HG02623 (cell line): Measurements from ENCODE around the gene TMEM120A.
"Not testable (repeated sequence)": the region's sequence is repeated elsewhere in the genome, so short reads cannot be mapped to it uniquely, and the experiment has no call there.

ENCODE experiments used
- ATAC-seq: cut with Tn5 transposase; IDR thresholded peaks from one replicate; pipeline ENCODE4 v1.9.1; 2021; ENCODE audit warnings: moderate library complexity; ENCODE audit not compliant: unreplicated experiment

Gene TMEM120A

DNA sequence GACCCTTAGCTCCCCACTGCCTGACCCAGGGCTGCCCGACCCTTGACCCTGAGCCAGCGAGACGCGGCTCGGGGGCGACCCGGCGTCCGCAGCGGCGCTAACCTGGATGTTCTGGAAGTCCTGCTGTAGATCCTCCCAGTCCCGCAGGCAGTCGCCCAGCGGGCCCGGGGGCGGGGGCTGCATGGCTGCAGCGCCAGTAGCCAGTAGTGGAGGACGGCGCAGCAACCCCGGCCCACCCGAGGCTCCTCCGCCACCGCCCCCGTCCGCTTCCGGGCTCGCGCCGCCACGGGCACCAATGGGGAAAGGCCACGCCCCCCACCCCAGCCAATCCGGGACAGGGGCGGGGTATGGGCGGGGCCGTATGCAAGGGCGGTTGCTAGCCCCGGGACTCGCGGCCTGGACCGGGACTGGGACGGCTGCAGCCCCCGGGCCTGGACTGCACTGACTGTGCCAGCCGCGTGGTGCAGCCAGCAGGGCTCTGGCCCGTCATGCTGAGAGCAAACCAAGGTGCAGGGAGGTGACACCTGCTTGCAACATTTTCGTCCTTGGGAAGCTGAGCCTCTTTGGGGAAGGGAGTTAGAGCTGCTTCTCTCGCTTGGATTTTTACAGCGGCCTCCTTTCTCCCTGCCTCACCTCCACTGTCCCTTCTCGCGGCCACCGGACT is at the start of gene TMEM120A:
Gene TMEM120A, minus strand, starts transcription at position 208 of the 664 bp plus-strand sequence. Its CDS starts 25 bp downstream, at position 183.
- ATAC-seq = peak; percentile 96

GRCh38 chr7:76040126-76040525 is 45.7 kb upstream of the TMEM120A start:
- no peak for ATAC-seq

- ATAC-seq = no peak
Measured at GRCh38 chr7:76037310-76037709, 42.9 kb upstream of the TMEM120A start.

- ATAC-seq = no peak
Measured at GRCh38 chr7:76031964-76032363, 37.6 kb upstream of the TMEM120A start.

DNA sequence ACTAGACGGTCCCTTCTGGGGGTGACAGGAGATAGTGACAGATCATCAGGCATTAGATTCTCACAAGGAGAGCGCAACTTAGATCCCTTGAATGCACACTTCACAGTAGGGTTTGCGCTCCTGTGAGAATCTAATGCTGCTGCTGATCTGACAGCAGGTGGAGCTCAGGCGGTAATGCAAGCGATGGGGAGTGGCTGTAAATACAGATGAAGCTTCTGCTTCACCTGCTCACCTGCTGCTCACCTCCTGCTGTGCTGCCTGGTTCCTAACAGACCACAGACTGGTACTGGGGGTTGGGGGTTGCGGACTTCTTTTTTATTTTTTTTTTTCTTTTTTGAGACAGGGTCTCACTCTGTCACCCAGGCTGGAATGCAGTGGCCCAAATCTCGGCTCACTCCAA is 35.3 kb upstream of the TMEM120A start:
- not testable (repeated sequence) for ATAC-seq

DNA sequence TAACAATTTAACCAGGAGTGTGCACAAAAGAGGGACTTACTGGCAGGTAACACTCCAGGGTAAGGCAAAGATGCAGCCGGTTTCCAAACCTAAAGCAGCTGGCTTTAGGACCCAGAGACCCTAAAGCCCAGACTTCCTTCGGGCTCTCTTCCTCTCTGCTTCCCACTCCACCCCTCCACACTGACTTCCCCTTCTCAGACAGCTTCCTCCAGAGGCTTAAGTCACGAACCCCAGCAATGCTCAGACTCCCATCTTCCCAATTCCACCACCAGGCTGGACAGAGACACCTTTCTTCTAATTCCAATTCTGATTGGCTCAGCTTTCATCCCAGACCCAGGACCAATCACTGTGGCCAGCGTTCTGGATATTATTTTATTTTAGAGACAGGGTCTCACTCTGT is 28.6 kb upstream of the TMEM120A start:
- ATAC-seq = no peak

DNA sequence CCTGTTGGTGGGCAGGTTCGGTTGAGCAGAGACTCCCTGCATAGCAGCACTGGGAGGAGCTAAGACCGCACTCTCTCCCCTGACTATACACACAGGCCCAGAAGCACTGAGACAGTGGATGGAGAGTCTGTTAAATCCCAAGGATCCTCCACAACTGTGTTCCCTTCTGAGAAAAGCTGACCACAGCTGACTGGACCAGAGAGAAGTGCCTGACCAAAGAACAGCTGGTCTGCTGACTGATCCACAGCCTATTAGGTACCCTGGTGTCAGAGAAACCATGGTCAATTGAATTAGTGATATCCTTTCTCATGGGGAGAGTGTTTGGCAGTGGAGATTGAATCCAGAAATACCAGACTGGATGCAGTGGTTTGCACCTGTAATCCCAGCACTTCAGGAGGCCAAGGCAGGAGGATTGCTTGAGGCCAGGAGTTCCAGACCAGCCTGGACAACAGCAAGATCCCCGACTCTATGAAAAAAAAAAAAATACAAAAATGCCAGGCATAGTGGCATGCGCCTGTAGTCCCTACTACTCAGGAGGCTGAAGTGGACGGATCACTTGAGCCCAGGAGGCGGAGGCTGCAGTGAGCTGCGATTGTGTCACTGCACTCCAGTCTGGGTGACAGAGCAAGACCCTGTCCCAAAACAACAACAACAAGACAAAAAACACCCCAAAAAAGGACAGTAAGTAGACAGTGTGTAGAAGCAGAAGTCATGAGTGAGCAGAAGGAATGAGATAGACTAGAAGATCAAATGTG is 27.8 kb upstream of the TMEM120A start:
- no peak for ATAC-seq

DNA sequence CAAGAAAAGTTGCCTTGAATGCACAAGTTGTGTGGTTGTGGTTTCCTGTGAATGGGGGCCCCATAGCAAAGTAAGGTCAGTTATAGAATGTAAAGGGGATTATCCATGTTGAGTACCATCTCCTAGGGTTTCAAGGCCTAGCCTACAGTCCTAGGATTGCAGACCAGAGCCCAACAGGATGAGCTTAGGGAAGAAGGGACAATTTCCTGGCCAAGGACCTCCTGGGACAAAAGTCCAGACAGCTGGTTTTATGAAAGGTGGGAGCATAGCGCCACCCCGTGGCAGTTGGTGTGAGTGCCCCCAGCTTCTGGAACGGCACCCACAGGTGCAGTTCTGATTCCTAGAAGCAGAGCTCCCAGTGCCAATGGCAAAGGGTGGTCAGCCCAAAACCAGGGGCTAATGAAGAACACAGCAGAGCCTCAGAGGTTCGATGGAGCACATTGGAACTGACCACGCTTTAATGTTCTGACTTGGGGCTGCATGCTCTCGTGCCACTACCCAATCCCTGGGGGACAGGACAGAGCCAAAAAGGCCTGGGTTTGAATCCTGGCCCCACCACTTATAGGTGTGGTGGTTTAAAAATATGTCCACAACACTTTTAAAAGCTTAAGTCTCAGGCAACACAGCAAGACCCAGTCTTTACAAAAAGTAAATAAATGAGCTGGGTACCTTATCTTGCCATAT is 25.8 kb upstream of the TMEM120A start:
- ATAC-seq = no peak

DNA sequence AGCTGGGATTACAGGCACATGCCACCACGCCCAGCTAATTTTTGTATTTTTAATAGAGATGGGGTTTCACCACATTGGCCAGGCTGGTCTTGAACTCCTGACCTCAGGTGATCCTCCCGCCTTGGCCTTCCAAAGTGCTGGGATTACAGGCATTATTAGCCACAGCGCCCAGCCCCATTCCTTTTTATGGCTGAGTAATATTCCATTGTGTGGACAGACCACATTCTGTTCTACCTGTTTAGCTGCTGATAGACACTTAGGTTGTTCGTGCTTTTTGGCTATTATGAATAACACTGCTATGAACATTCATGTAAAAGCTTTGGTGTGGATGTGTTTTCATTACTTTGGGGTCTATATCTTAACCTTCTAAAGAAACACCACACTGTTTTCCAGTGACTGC is 24.1 kb upstream of the TMEM120A start:
- ATAC-seq = not testable (repeated sequence)

GRCh38 chr7:76016191-76016947 is 22.0 kb upstream of the TMEM120A start:
- no peak for ATAC-seq

DNA sequence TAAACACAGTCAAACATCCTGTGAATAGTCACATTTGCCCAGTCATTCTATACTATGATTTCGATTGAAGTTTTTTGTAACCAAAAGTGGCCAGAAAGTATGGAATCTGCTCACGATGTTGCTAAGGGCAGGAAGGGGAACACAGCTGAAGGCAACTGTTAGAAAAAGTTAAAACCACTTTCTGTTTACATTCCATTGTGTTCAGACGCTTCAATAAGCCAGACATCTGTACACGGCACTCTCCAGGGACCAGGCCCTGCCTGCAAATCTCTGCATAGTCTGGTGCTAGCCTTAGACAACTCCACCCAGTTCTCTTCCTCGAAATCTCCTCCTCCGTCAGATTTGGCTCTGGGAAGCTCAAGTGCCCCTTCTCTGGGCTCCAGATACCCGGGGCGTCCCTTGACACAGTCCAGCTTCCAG is 17.1 kb upstream of the TMEM120A start:
- no peak for ATAC-seq

DNA sequence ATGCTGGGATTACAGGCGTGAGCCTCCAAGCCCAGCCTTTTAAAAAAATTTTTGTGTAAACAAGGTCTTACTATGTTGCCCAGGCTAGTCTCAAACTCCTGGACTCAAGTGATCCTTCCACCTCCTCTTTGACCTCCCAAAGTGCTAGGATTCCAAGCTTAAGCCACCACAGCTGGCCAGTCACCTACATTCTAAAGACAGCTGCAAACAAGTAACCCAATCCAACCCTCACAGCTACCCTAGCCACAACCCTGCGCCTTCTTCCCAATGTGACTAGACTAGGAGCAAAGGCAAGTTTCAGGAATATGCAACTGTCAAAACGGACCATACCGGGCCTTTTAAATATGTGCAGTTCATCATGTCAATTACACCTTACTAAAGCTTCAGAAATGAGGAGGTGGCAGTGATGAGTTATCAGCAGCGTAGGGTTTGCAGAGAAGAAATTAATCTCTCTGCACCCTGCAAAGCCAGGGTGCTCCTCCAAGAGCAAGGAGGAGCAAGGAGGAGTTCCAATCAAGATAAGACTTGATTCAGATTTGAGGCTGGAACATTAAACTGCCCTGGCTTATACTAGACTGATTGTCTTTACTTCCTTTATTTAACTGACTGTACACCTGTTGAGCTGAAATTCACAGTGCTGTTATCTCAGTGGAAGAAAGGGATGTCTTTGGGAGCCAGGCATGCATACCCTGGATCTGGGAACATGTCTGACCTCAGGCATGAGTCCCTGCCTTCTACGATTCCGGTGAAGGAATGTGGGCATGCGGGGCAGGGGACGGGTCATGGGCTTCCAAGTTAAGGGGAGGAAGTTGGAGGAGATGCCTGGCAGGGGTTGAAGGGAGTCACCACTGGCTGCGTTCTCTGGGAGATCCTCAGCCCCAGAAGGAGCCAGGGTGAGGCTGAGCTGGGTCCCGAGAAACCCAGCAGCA is 15.5 kb upstream of the TMEM120A start:
- no peak for ATAC-seq

DNA sequence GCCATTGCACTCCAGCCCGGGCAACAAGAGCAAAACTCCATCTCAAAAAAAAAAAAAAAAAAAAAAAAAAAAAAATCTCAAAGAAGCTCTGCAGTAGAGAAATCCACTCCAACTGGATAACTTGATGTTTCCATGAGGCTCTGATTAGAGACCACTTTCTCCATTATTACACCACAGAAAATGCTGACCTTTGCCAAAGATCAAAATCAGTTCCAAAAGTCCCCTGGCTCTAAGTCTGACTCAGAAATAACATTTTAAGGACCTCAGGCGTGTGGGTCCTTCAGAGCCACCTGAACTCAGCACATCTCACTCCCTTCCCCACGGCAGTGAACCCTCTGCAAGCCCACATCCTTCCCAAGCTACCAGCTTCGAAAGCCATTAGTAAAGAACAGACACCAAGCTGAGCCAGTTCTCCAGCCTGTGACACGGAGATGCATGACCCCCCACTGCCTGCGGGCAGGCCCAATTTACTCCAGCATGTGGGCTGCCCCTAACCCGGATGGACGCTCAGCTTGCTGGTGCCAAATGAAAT is 13.8 kb upstream of the TMEM120A start:
- no peak for ATAC-seq

DNA sequence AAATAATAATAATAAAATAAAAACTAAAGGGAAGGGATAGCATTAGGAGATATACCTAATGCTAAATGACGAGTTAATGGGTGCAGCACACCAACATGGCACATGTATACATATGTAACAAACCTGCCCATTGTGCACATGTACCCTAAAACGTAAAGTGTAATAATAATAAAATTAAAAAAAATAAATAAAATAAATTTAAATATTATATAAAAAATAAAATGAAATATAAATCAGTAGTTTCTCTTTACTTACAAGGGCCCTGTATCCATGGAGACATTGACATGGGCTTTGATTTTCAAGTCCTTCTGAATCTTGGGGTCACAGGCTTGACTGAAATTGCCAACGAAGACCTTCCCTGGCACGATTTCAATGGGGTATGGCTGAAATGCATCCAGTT is 10.6 kb upstream of the TMEM120A start:
- not testable (repeated sequence) for ATAC-seq

DNA sequence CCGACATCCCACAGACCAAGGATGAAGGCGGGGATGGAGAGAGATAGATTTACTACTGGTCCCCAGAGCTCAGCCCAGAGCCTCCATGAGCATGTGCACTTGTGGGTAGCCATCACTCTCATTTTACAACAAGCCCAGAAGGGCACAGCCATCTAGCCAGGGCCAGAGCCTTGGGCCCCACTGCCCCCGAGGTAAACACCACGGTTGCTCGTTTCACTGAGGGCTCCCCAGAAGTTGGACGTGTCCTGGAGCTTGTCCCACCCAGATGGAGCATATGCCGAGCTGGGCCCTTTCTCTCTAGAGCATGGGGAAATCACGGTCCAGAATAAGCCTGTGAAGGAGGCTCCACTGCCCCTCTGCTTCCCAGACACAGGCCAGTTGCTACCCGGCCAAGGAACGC is 9.0 kb upstream of the TMEM120A start:
- ATAC-seq = no peak

GRCh38 chr7:76002822-76003221 is 8.4 kb upstream of the TMEM120A start:
- no peak for ATAC-seq

DNA sequence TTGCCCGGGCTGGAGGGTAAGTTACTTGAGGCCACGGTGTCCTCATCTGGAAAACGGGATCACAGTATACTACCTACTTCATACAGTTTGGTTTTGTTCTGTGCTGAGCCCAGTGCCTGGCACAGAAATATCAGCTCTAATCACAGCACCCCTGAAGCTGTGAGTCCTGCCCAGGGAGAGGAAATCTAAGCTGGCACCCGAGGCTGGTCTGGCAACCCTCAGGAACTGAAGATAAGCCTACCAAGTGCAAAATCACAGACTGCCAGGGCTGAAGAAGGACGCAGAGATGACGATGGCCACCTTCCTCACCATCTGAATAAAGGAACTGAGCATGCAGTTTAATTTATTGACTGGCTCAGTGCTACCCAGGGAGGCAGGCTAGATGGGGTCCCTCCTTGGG is 7.7 kb upstream of the TMEM120A start:
- ATAC-seq = no peak

GRCh38 chr7:76000566-76000965 is 6.2 kb upstream of the TMEM120A start:
- ATAC-seq = no peak

GRCh38 chr7:75998038-75998437 is 3.6 kb upstream of the TMEM120A start:
- no peak for ATAC-seq

DNA sequence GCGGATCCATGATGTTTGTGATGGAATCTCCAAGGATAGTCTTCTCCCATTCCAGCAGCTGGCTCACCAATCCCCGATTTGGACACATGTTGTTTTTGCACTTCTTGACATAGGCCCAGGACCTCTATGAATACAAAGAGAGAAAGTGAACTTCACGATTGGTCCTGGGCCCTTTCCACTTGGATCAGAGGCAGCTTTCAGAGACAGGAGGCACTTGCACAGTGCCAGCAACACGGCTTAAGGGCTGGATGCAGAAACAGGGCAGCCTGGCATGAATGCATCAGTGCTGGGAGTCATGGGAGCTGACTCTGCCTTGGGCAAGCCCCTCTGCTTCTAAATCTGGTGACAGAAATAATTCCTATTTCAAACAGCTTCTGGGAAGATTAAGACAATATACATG is 2.1 kb upstream of the TMEM120A start:
- no peak for ATAC-seq
